ENCODE measurements around the gene TRIM15. TPM values are rescaled to one million over a fixed set of nuclear protein-coding genes. Genes with fewer than 3 reads are reported as not detected.

TRIM15 gene
- total RNA-seq, 2 donors from 2014 or later: not detected

DNA sequence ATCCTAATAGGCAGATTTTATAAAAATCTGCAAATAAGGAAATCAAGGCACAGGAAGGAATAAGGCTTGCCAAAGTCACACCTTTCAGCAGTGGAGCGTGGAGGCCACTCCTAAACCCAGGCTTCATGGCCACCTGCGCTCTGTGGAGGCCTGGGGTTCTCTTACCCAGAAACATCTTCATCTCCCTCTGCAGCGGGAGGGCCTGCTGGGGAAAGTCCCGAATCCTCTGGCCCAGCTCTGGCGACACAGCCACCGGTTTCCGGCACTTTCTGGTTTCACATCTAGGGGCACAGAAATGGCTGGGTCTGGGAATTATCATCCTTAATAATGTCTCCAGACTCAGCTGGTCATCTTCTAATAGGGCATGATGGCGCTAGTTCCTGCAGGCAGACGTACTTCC is 6.6 kb upstream of the TRIM15 start:
- no peaks in the 10 kb centered on the region for H3K4me1 ChIP-seq (ENCODE audit: control insufficient read depth in 1 of 2, low read depth in 2 of 2)
- TF ChIP-seq, protein P1, sequence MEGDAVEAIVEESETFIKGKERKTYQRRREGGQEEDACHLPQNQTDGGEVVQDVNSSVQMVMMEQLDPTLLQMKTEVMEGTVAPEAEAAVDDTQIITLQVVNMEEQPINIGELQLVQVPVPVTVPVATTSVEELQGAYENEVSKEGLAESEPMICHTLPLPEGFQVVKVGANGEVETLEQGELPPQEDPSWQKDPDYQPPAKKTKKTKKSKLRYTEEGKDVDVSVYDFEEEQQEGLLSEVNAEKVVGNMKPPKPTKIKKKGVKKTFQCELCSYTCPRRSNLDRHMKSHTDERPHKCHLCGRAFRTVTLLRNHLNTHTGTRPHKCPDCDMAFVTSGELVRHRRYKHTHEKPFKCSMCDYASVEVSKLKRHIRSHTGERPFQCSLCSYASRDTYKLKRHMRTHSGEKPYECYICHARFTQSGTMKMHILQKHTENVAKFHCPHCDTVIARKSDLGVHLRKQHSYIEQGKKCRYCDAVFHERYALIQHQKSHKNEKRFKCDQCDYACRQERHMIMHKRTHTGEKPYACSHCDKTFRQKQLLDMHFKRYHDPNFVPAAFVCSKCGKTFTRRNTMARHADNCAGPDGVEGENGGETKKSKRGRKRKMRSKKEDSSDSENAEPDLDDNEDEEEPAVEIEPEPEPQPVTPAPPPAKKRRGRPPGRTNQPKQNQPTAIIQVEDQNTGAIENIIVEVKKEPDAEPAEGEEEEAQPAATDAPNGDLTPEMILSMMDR (IDR thresholded peaks at IDR 0.05): no peak
- H3K27me3 ChIP-seq (replicated peaks; ENCODE audit: insufficient read depth): no peaks in the 10 kb centered on the region
- DNase-seq (ENCODE audit: low spot score) (no peak), ATAC-seq (ENCODE audit: insufficient number of reproducible peaks, low FRiP score, low read depth) (no peak)
- no peaks in the 10 kb centered on the region for H3K9me3 ChIP-seq
- H3K27ac ChIP-seq: no peak overlapping the region
- no peak overlapping the region for H3K4me3 ChIP-seq
- H3K36me3 ChIP-seq: no peaks in the 10 kb centered on the region

DNA sequence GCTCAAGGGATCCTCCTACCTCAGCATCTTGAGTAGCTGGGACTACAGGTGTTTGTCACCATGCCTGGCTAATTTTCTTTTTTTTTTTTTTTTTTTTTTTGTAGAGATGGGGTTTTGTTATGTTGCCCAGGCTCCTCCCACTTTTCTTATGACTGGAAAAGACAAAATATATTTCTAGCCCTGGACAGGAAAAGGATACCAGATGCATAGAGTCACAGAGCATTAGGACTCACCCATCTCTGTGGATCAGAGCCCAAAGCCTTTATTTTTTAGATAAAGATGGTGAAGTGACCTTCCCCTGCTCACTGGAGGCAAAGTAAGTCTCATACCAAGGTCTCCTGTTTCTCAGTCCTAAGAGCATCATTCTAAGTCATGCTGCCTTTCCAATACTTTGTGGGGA is 5.8 kb upstream of the TRIM15 start:
- Histone ChIP-seq H3K36me3 (no peaks in the 10 kb centered on the region), H3K4me1 (ENCODE audit: control insufficient read depth in 1 of 2, low read depth in 2 of 2) (no peaks in the 10 kb centered on the region), H3K9me3 (no peaks in the 10 kb centered on the region), H3K4me3 (no peak overlapping the region), H3K27ac (no peak overlapping the region), H3K27me3 (replicated peaks; ENCODE audit: insufficient read depth) (no peaks in the 10 kb centered on the region)
- TF ChIP-seq, protein P1 (IDR thresholded peaks at IDR 0.05): no peak
- ATAC-seq (ENCODE audit: insufficient number of reproducible peaks, low FRiP score, low read depth) (no peak), DNase-seq (ENCODE audit: low spot score) (no peak)

- Histone ChIP-seq H3K4me3 (no peak overlapping the region), H3K27ac (no peak overlapping the region), H3K27me3 (replicated peaks; ENCODE audit: insufficient read depth) (no peaks in the 10 kb centered on the region), H3K4me1 (ENCODE audit: control insufficient read depth in 1 of 2, low read depth in 2 of 2) (no peaks in the 10 kb centered on the region), H3K36me3 (no peaks in the 10 kb centered on the region), H3K9me3 (no peaks in the 10 kb centered on the region)
- ATAC-seq (ENCODE audit: insufficient number of reproducible peaks, low FRiP score, low read depth) (no peak), DNase-seq (ENCODE audit: low spot score) (no peak)
- TF ChIP-seq, protein P1 (IDR thresholded peaks at IDR 0.05): no peak
Measured at GRCh38 chr6:30157999-30158398, 5.3 kb upstream of the TRIM15 start.

GRCh38 chr6:30158475-30159040 is 4.8 kb upstream of the TRIM15 start:
- TF ChIP-seq, protein P1 (IDR thresholded peaks at IDR 0.05): no peak
- H3K4me3 ChIP-seq: no peak overlapping the region
- no peaks in the 10 kb centered on the region for H3K36me3 ChIP-seq
- DNase-seq (ENCODE audit: low spot score) (no peak), ATAC-seq (ENCODE audit: insufficient number of reproducible peaks, low FRiP score, low read depth) (no peak)
- no peaks in the 10 kb centered on the region for H3K9me3 ChIP-seq
- no peaks in the 10 kb centered on the region for H3K27me3 ChIP-seq (replicated peaks; ENCODE audit: insufficient read depth)
- no peaks in the 10 kb centered on the region for H3K4me1 ChIP-seq (ENCODE audit: control insufficient read depth in 1 of 2, low read depth in 2 of 2)
- no peak overlapping the region for H3K27ac ChIP-seq

DNA sequence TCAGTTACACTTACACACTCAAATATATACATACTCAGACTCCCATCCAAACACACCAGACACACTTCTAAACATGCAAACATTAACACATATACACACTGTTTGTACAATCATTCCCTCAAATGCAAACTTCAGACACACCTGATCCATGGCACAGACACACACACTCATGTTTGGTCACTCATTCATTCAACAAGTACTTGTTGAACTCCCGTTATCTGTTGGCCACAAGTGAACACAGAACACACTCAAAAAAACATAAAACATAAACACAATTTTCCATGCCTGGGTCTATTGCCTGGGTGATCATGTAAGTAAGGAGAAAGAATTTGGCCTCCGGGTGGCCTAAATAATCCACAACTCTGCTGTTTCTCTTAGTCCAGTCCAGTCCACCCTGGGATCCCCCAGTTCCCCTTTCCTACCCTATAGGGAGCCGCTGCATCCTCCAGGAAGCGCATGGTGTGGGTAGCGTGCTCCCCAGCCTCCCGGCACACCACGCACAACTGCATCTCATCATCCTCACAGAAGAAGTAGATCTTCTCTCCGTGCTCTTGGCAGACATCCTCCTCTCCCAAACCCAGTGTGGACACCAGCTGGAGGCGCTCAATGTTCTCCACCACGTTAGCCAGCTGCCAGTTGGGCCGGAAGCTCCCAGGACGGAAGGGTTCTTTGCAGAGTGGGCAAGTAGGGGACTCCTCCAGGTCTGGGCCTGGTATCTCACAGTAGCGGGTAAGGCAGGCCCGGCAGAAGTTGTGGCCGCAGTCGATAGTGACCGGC is 3.1 kb upstream of the TRIM15 start:
- TF ChIP-seq, protein P1 (IDR thresholded peaks at IDR 0.05): no peak
- ATAC-seq (ENCODE audit: insufficient number of reproducible peaks, low FRiP score, low read depth): no peak
- no peaks in the 10 kb centered on the region for H3K4me1 ChIP-seq (ENCODE audit: control insufficient read depth in 1 of 2, low read depth in 2 of 2)
- no peak overlapping the region for H3K27ac ChIP-seq
- no peaks in the 10 kb centered on the region for H3K27me3 ChIP-seq (replicated peaks; ENCODE audit: insufficient read depth)
- H3K4me3 ChIP-seq: no peak overlapping the region
- no peaks in the 10 kb centered on the region for H3K9me3 ChIP-seq
- no peak for DNase-seq (ENCODE audit: low spot score)
- no peaks in the 10 kb centered on the region for H3K36me3 ChIP-seq
